ENCODE measurements around the gene FNDC3B.

DNA sequence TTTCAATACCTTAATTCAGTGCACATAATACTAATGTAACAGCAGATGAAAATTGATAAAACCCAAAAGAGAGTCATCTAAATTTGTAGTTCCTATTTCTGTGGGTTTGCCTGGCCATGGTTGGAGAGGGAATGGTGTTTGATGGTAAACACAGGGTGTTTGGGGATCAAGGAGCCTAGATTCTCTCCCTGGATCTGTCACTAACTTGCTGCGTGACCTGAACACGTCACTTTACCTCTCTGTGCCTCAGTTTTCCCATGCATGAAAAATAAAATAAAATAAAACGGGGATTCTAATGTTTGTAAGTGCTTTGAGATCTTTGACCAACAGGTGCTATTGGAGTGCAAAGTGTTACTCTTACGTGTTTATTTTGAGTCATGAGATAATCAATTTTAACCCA lies 359.1 kb downstream of the FNDC3B start:
- TF ChIP-seq, protein P1, sequence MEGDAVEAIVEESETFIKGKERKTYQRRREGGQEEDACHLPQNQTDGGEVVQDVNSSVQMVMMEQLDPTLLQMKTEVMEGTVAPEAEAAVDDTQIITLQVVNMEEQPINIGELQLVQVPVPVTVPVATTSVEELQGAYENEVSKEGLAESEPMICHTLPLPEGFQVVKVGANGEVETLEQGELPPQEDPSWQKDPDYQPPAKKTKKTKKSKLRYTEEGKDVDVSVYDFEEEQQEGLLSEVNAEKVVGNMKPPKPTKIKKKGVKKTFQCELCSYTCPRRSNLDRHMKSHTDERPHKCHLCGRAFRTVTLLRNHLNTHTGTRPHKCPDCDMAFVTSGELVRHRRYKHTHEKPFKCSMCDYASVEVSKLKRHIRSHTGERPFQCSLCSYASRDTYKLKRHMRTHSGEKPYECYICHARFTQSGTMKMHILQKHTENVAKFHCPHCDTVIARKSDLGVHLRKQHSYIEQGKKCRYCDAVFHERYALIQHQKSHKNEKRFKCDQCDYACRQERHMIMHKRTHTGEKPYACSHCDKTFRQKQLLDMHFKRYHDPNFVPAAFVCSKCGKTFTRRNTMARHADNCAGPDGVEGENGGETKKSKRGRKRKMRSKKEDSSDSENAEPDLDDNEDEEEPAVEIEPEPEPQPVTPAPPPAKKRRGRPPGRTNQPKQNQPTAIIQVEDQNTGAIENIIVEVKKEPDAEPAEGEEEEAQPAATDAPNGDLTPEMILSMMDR (IDR thresholded peaks at IDR 0.05; ENCODE audit: insufficient read depth, low read length, poor library complexity, severe bottlenecking), result no peak
- TF ChIP-seq EZH2phosphoT487 (conservative IDR thresholded peaks at IDR 0.05; ENCODE audit: low read length), result no peak

All from SU-DHL-6 (cell line).